ENCODE results near the gene MIA2. TPM values are rescaled to one million over a fixed set of nuclear protein-coding genes. Genes with fewer than 3 reads are reported as not detected.

Gene MIA2
- total RNA-seq, 1 experiment from 2014 or later, result 43.9 TPM

- Histone ChIP-seq H3K4me3 (no peak overlapping the region), H3K27me3 (ENCODE audit: insufficient read depth, low read depth) (no peaks in the 10 kb centered on the region), H3K27ac (no peak overlapping the region), H3F3A (ENCODE audit: insufficient read depth, low read depth) (peaks cover 4% of the 10 kb centered on the region; the same call in 1 of the 2 replicates), H3K36me3 (ENCODE audit: low read depth) (peaks cover 24% of the 10 kb centered on the region), H3K9me2 (ENCODE audit: insufficient read depth) (no peaks in the 10 kb centered on the region), H3K4me2 (no peak overlapping the region), H4K20me1 (ENCODE audit: insufficient read depth) (peaks cover 4% of the 10 kb centered on the region), H3K9me3 (ENCODE audit: insufficient read depth, low read depth) (no peaks in the 10 kb centered on the region), H2AFZ (no peak overlapping the region), H3K4me1 (replicated peaks; ENCODE audit: insufficient read depth) (no peaks in the 10 kb centered on the region), H3K79me2 (ENCODE audit: low read depth) (no peaks in the 10 kb centered on the region)
- intact Hi-C loops (cut with micrococcal nuclease; ENCODE audit: unreplicated experiment), result no loop called here
- CTCF ChIA-PET, result no interaction called here
- POLR2A ChIA-PET (ENCODE audit: unreplicated experiment), result no interaction called here
- no peak for DNase-seq
- TF ChIP-seq EZH2 (IDR thresholded peaks at IDR 0.05; ENCODE audit: low read depth), result no peak
- TF ChIP-seq CTCF (conservative IDR thresholded peaks at IDR 0.05), result no peak
- BruUV-seq (replicated peaks), result no TSS peak
Measured at GRCh38 chr14:39318574-39318973, 84.9 kb downstream of the MIA2 start.

GRCh38 chr14:39319381-39319780 lies 85.7 kb downstream of the MIA2 start:
- Histone ChIP-seq H3K9me2 (ENCODE audit: insufficient read depth) (no peaks in the 10 kb centered on the region), H4K20me1 (ENCODE audit: insufficient read depth) (peaks cover 4% of the 10 kb centered on the region), H3K79me2 (ENCODE audit: low read depth) (no peaks in the 10 kb centered on the region), H3K27me3 (ENCODE audit: insufficient read depth, low read depth) (no peaks in the 10 kb centered on the region), H3K4me3 (no peak overlapping the region), H2AFZ (no peak overlapping the region), H3K27ac (no peak overlapping the region), H3K9me3 (ENCODE audit: insufficient read depth, low read depth) (no peaks in the 10 kb centered on the region), H3K4me2 (no peak overlapping the region), H3K4me1 (replicated peaks; ENCODE audit: insufficient read depth) (no peaks in the 10 kb centered on the region), H3K36me3 (ENCODE audit: low read depth) (peaks cover 24% of the 10 kb centered on the region), H3F3A (ENCODE audit: insufficient read depth, low read depth) (peaks cover 4% of the 10 kb centered on the region; the same call in 1 of the 2 replicates)
- BruUV-seq (replicated peaks), result no TSS peak
- DNase-seq, result no peak
- POLR2A ChIA-PET (ENCODE audit: unreplicated experiment), result no interaction called here
- intact Hi-C loops (cut with micrococcal nuclease; ENCODE audit: unreplicated experiment), result no loop called here
- TF ChIP-seq EZH2 (IDR thresholded peaks at IDR 0.05; ENCODE audit: low read depth) (no peak), CTCF (conservative IDR thresholded peaks at IDR 0.05) (no peak)
- CTCF ChIA-PET, result no interaction called here

- intact Hi-C loops (cut with micrococcal nuclease; ENCODE audit: unreplicated experiment), result no loop called here
- ChIA-PET CTCF (interaction anchor here (0.6 kb wide), 1 partner anchor 9 kb away, joined by 4 read pairs; no protein-coding TSS in a partner anchor), POLR2A (ENCODE audit: unreplicated experiment) (no interaction called here)
- Histone ChIP-seq H3K36me3 (ENCODE audit: low read depth) (peaks cover 24% of the 10 kb centered on the region), H3K27me3 (ENCODE audit: insufficient read depth, low read depth) (no peaks in the 10 kb centered on the region), H3K79me2 (ENCODE audit: low read depth) (no peaks in the 10 kb centered on the region), H3K4me1 (replicated peaks; ENCODE audit: insufficient read depth) (no peaks in the 10 kb centered on the region), H2AFZ (no peak overlapping the region), H3K9me2 (ENCODE audit: insufficient read depth) (no peaks in the 10 kb centered on the region), H3K27ac (no peak overlapping the region), H3K4me2 (no peak overlapping the region), H4K20me1 (ENCODE audit: insufficient read depth) (peaks cover 4% of the 10 kb centered on the region), H3K4me3 (no peak overlapping the region), H3F3A (ENCODE audit: insufficient read depth, low read depth) (peaks cover 4% of the 10 kb centered on the region; the same call in 1 of the 2 replicates), H3K9me3 (ENCODE audit: insufficient read depth, low read depth) (no peaks in the 10 kb centered on the region)
- DNase-seq, result no peak
- BruUV-seq (replicated peaks), result no TSS peak
- TF ChIP-seq CTCF (conservative IDR thresholded peaks at IDR 0.05), result no peak
- no peak for TF ChIP-seq EZH2 (IDR thresholded peaks at IDR 0.05; ENCODE audit: low read depth)
Measured at GRCh38 chr14:39320318-39320717, 86.6 kb downstream of the MIA2 start.
